ENCODE data around the gene CDC42SE2.
"Not testable (repeated sequence)": the region's sequence is repeated elsewhere in the genome, so short reads cannot be mapped to it uniquely, and the experiment has no call there.

CDC42SE2 gene

DNA sequence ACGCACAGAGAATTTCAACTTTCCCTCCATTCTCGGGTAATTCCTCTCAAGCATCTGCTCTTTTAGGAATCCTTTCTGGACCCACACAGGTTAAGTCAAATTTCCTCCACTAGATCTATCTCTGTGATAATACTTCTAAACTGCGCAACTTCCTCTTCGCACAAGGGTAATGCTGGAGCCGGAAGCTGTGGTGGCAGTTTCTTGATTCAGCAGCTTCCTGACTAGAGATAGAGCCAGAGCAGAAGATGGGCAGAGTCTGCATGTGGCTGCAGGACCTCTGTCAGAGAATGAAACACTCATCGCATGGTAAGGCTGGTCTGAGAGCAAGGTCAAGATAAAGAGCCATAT is 11.1 kb upstream of the CDC42SE2 start:
- DNase-seq, result peak; percentile 29 to 66 (median 46)

DNA sequence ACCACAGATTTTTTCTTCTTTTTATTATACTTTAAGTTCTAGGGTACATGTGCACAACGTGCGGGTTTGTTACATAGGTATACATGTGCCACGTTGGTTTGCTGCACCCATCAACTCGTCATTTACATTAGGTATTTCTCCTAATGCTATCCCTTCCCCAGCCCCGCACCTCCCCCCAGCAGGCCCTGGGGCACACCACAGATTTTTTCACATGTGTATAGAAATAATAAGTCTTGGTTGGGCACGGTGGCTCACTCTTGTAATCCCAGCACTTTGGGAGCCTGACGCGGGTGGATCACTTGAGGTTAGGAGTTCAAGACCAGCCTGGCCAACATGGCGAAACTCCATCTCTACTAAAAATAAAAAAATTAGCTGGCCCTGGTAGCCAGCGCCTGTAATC is 9.8 kb upstream of the CDC42SE2 start:
- not testable (repeated sequence) for DNase-seq

DNA sequence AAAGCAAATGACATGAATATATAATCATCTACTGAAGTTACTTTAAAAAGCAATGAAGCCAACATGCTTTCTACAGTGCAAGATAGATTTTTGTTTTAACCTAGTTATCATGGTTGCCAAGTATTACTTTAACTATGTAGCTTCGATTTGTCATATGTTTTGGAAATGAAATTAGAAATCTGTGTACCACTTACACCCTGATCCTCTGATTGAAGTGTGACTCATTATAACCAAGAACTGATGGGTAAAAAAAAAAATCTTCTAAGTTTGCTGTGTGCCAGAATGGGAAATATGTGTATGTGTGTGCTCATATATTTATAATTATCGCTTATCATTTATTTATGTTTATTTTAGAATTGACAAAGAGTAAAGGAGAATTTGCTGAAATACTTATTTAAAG is 9.1 kb upstream of the CDC42SE2 start:
- no peak for DNase-seq

DNA sequence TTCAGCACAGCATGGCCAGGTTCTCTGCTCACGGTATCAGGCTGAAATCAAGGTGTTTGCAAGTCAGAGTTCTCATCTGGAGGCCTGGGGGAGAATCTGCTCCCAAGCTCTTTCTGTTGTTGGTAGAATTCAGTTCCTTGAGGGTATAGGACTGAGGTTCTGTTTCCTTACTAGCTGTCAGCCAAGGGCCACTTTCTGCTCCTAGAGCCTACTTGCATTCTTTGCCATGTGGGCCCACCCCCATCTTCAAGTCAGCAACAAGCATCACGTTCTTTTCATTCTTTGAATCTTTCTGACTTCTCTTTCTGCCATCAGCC is 7.4 kb upstream of the CDC42SE2 start:
- DNase-seq, result no peak

DNA sequence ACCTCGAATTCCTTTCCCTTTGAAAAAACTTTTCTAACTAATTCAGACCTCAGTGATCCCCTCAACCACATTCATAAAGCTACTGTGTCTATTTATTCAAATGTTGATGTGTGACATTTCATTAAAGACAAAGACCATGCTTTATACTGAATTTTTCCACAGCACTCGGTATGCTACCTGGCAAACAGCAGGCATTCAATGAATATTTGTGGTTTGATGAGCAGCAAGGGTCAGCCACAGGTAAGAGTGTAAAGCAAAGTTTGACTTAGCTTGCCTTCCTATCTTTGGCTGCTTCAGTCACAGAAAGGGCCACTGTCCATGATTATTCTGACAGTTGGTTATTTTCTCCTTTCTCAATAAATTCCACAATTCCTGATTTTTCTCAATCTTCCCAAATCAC is 5.1 kb upstream of the CDC42SE2 start:
- no peak for DNase-seq

DNA sequence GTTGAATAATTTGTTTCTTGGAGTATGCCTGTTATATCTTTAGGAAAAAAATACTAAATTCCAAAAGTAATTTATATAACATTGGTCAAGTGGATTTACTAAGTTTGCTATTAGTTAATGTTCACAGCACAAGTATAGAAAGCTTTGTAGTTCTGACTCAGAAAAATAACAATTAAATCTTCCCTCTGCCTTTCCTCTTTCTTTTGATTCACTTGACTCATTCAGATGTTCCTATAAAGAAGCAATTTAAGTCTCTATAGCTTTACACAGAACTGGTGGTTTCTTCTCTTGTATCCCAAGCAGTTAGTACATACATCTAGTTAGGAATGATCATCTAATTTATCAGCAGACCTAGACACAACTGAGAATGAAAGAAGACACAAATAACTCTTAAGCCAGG is 4.5 kb upstream of the CDC42SE2 start:
- DNase-seq, result no peak

DNA sequence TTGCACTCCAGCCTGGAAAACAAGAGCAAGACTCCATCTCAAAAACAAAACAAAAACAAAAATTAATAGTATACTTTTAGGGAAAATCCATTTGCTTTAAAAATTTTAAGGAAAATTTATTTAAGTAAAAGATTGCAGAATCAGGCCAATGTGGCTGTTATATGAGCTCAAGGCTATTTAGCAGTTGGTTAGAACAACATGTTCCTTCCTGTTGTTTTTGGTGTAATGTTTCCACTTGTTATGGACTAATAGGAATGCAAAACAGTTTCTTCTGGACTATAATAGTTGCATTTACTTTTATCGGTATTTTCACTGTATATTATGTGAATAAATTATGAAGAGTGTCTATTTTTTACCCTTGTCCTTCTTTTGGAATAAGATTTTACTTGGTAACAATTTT is 3.0 kb upstream of the CDC42SE2 start:
- no peak for DNase-seq

DNA sequence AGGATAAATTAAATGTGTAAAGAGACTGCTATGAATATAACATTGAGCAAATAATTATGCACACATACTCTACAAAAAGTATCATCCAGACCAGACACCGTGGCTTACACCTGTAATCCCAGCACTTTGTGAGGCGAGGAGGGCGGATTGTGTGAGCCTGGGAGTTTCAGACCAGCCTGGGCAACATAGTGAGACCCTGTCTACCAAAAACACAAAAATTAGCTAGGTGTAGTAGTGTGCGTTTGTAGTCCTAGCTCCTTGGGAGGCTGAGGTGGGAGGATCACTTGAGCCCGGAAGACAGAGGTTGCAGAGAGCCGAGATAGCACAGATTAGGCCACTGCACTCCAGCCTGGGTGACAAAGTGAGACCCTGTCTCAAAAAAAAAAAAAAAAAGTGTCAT is 2.4 kb upstream of the CDC42SE2 start:
- DNase-seq, result no peak

DNA sequence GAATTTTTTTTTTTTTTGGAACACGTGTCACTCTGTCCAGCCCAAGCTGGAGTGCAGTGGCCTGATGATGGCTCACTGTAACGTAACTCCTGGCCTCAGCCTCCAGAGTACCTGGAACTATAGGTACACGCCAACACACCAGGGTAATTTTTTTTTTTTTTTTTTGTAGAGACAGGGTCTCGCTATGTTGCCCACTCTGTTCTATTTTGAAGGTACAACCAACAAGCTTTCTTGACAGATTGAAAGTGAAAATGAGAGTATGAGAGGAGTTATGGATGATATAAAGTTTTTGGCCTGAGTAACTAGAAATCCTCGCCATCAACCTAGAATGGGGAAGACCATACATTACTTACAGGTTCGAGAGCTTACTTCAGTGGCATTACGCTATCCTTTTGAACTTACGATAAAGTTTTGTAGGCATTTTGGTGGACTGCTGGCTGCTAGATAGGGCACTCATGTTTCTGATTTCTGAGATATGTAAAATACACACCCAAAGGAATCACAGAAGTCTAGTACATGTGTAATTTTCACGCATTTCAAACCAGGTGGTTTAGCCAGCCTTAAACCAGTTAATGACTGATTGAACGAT is 806 bp upstream of the CDC42SE2 start:
- no peak for DNase-seq

DNA sequence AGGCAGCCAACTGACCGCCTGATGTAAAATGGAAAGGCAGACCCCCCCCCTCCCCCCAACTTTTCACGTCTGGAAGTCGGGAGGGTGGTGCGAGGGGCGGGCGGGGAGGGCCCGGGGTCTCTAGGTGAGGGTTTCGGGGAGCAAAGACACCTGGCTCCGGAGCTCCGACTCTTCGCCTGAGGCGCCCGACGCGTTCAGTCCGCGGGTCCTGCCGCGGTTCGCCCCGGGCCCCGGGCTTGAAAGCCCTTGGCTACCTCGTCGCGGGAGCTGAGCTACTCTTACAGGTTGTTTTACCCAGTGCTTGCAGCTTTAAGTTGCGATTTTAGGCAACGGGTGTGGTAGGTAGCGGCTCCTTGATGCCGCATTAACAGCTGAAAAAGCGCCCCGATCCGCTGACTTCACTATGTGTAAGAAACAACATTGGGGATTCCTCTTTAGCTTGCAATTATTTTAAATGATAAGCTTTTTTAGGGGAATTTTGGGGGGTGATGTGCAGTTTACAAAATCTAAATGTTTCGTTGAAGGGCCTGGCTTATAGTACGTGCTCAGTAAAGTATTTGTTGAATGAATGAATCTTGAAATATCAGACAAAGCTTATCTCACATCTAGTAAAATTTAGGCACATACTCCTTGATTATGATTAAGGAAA is 722 bp downstream of the CDC42SE2 start:
- DNase-seq, result peak in 2 of 4 experiments; percentile 30 to 37

DNA sequence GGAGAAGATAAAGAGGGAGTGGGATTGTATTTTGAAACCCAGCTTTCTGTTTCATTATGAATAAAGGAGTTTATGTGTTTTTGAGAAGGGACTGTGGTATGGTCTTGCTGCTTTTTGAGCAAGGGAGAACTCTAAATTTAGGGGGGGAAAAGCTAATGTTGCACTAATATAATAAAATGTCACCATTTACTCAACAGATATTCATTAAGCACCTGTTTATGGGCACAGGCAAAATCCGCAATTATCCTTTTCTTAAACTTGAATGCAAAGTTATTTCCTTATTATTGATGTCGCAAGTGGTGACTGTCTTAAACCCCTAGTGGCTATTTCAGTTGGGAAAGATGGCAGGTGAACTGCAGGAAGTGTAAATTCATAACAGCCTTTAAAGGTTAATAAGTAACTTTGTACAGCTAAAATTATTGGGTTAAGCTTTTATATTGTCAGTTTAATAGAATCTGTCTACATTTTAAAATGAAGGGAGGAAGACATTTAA is 1.5 kb downstream of the CDC42SE2 start:
- DNase-seq, result no peak

DNA sequence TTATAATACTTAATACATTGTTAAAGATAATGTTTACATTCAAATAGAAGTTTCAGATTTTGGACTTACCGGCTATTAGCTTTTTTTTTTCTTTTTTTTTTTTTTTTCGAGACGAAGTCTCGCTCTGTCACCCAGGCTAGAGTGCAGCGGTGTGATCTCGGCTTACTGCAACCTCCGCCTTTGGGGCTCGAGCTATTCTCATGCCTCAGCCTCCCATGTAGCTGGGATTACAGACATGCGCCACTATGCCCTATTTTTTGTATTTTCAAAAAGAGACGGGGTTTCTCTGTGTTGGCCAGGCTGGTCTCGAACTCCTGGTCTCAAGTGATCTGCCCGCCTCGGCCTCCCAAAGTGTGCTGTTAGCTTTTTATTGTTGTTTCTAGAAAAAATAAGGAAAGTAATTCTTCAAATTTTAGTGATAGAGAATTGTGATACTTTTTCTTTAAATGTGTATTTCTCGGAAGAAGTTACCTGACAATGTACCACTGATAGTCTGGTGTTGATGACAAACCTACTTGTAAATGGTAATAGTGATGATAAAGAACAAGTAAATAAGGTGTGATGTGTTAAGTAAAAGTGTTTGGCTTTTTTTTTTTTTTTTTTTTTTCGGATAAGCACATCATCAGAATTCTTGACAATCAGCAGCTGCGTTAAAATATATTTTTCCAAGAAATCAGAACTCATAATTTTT is 2.7 kb downstream of the CDC42SE2 start:
- peak in 1 of 4 experiments; percentile 38 for DNase-seq

DNA sequence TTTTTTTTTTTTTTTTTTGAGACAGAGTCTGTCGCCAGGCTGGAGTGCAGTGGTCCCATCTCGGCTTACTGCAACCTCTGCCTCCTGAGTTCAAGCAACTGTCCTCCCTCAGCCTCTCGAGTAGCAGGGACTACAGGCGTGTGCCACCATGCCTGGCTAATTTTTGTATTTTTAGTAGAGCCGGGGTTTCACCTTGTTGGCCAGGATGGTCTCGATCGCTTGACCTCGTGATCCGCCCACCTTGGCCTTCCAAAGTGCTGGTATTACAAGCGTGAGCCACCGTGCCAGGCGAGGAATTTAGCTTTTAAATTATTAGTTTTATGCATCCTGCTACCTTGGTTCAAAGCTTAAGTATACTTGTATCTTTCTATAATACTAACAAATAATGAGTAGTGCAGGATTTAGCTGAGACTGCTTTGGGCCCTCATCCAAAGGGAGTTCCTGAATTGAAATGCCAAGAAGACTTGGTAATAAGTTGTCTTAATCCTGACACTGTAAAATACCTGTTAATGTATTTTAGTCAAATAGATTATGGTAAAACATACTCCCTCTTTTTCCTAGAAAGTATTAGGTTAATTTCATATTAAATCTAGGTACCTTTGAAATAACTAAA is 5.0 kb downstream of the CDC42SE2 start:
- no peak for DNase-seq

DNA sequence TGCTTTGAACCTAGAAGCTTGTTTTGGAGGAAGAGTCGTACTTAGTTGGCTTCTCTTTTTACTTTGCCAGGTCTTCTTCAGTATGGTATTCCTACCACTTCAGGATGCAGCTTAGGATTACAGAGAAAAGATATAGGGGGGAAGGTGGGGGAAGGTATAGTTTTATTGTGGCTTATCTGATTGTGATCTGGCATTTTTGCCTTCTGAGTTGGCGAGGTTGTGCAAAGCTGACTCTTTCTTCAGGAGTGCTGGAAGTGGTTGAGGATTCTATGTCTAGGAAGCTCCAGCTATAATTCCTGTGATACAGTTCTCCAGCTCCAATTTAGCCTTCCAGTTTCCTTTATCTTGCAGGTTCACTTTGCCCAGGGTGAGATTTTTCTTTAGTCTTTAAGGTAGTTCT is 7.0 kb downstream of the CDC42SE2 start:
- DNase-seq, result no peak

DNA sequence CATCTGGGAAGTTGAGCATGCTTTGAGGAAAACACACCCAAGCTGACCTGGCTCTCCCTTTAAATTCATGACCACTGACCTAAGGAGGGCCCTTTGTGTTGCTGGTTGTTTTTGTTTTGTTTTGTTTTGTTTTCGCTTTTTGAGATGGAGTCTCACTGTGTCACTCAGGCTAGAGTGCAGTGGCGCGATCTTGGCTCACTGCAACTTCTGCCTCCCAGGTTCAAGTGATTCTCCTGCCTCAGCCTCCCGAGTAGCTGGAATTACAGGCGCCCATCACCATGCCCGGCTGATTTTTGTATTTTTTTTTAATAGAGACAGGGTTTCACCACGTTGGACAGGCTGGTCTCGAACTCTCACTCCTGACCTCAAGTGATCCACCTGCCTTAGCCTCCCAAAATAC is 8.0 kb downstream of the CDC42SE2 start:
- not testable (repeated sequence) for DNase-seq

DNA sequence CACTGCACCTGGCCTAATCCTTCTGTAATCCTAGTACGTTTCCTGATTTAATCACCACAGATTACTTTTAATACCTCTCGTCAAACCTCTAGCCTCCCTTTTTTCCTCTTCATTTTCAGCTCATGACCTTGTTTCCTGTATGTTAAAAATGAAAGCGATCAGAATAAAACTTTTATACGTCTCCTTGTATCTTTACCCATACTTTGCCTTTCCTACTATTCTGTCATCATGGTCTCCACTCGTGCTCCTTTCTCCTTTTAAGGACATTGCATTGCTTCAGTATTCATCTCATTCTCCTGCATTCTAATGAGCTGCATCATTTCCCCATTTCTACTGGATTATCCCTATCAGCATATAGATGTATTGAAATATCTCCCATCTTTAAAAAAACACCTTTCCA is 8.5 kb downstream of the CDC42SE2 start:
- no peak for DNase-seq

DNA sequence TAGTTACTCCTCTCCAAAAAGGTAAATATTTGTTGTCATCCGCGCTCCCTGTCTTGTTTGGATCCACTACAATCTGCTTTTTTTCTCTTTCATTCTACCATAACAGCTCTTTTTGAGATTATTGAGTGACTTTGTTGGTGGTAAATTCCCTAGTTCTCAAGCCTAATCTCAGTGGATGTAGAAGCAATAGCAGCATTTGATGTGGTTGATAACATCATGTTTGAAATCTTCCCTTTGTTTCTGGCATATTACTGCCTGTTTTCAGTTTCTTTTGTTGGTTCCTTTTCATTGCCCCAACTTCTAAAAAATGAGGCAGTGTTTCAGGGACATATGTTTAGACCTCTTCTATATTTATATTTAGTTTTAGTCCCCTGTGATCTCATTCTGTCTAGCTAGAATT is 8.9 kb downstream of the CDC42SE2 start:
- no peak for DNase-seq

DNA sequence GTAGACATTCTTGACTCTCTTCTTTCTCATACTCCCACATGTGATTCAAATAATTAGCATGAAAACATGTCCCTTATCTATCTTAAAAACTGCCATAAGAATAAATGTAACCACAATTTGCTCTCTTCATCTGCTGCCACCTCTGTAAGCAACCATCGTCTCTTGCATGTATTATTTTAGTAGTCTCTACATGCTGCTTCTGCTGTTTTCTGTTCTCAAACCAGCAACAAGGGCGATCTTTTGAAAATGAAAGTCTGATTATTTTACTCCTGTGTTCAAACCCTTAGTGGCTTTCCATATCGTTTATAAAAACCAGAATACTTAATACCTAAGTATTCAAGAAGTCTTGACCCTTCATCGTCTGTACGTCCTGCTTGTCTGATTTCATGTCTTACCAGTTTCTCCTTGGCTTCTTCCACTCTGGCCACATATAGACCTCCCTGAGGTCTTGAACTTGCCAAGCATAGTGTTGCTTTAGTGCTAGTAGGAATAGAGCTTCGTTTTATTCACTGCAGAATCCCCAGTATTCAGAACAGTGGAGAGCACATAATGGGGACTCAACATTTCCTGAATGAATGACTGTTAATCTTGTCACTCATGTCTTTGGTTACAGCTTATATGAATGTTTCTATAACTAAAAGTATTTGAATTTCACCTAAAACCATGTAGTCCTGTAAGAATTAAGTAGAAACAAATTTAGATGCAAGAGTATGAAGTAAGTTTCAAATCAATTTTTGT is 10.6 kb downstream of the CDC42SE2 start:
- no peak for DNase-seq

DNA sequence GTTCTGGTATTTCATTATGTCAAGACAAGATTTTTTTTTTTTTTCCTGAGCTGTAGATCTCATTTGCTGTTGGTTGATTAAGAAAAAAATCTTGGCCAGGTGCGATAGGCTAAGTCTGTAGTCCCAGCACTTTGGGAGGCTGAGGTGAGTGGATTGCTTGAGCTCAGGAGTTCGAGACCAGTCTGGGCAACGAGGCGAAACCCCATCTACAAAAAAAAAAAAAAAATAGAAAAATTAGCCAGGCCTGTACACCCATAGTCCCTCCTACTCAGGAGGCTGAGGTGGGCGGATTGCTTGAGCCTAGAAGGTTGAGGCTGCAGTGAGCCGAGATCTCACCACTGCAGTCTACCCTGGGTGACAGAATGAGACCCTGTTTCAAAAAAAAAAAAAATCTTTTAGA is 12.2 kb downstream of the CDC42SE2 start:
- no peak for DNase-seq

DNA sequence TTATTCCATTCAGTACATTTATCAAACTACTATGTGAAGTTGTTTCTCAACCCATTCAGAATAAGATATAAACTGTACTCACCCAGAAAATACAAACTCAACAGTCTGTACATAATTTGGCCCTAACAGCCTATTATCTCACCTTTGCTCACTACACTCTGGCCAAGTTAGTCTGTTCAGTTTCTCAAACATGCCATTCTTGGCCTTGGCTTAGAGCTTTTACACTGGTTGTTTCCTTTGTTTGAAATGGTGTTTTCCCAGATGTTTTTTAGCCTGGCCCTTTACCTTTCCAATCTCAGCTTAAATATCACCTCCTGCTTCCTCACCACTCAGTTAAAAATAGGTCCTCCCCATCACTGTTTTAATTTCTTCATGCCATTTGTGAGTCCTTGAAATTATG is 13.6 kb downstream of the CDC42SE2 start:
- no peak for DNase-seq

DNA sequence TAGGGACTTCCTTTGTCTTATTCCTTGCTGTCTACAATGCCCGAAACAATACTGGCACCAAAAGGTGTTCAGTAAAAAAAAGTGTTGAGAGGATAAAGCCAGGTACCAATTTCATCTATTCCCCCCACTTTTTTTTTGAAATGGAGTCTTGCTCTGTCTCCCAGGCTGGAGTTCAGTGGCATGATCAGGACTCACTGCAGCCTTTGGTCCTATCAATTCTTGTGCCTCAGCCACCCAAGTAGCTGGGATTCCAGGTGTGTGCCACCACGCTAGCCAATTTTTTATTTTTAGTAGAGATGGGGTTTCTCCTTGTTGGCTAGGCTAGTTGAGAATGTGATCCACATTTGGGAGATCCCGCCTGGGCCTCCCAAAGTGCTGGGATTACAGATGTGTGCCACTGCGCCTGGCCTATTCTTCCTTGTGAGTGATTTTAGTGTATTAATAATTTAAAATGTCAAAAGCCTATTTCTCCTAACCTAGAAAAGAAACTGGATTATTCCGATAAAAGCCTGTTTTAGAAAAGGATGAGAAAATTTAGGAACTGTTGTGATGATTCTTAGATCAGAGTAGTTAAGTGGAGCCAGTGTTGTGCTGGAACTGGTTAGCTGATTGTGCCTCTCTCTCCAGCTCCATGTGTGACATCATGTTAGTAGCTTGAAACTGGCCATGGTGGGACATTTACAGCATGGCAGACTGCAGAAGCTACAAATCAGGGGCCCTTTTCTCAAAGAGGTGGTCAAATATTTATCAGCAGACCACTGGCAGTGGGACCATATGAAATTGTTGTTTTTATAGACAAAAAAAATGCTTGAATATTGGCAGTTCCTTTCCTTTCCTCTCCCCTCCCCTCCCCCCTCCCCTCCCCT is 14.3 kb downstream of the CDC42SE2 start:
- no peak for DNase-seq

DNA sequence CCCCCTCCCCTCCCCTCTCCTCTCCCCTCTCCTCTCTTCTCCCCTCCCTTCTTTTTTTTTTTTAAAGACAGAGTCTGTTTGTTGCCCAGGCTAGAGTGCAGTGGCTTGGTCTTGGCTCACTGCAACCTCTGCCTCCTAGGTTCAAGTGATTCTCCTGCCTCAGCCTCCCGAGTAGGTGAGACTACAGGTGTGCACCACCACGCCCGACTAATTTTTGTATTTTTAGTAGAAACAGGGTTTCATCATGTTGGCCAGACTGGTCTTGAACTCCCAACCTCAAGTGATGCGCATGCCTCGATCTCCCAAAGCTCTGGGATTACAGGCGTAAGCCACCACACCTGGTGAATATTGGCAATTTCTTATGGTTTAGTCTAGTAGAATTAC is 14.9 kb downstream of the CDC42SE2 start:
- not testable (repeated sequence) for DNase-seq

DNA sequence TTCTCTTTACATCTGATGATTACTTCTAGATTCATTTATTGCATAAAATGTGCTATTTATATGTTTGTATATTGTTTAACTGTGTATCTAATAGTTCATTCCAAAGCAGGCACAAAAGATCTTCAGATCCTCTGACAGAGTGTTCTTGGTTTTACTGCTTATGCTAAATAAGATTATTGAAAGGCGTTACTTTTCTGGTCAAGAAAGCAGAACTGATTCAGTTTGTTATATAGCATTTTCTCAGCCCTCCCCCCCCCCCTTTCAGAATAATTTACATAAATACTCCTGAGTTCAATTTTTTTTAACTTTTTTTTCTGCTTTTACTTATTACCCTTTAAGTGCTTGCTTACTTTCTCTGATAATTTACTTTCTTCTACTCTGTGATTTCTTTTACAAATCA is 15.4 kb downstream of the CDC42SE2 start:
- DNase-seq, result no peak

Data from activated naive CD4-positive, alpha-beta T cell (primary cell).